GM23338 (cell line): ENCODE data around the gene PSMD2. TPM values are rescaled to one million over a fixed set of nuclear protein-coding genes. Genes with fewer than 3 reads are reported as not detected.

Experiments
- ATAC-seq: fragments of 200-7000 bp; cut with Tn5 transposase; 3 replicates; pipeline ENCODE4 v1.9.1; 2020
- DNase-seq: peaks from one replicate; pipeline ENCODE4 v3.0.0-alpha.2; 2015; ENCODE audit warnings: low spot score
- H2AFZ ChIP-seq: fragments of 200-600 bp; sonication (generic); 2 replicates; pipeline ENCODE4 v1.8.0; 2016; ENCODE audit warnings: antibody characterized with exemption, mild to moderate bottlenecking, moderate library complexity
- H3F3A ChIP-seq: fragments of 200-600 bp; sonication (generic); replicated peaks from 2 replicates; pipeline ENCODE4 v1.8.0; 2017; ENCODE audit warnings: antibody characterized with exemption, mixed run types, low read depth
- H3K27ac ChIP-seq: fragments of 200-600 bp; sonication (generic); 2 replicates; pipeline ENCODE4 v1.6.1; 2016; ENCODE audit warnings: low read depth
- H3K27me3 ChIP-seq: fragments of 200-600 bp; sonication (generic); 2 replicates; pipeline ENCODE4 v1.8.0; 2016; ENCODE audit warnings: mild to moderate bottlenecking, mixed run types, moderate library complexity; ENCODE audit not compliant: insufficient read depth
- H3K36me3 ChIP-seq: fragments of 200-600 bp; sonication (generic); 2 replicates; pipeline ENCODE4 v1.8.0; 2016; ENCODE audit warnings: mild to moderate bottlenecking; ENCODE audit not compliant: insufficient read depth
- H3K4me1 ChIP-seq: fragments of 200-600 bp; sonication (generic); 2 replicates; pipeline ENCODE4 v1.8.0; 2016; ENCODE audit warnings: mild to moderate bottlenecking, moderate library complexity; ENCODE audit not compliant: insufficient read depth
- H3K4me2 ChIP-seq: fragments of 200-600 bp; sonication (generic); 2 replicates; pipeline ENCODE4 v1.7.1; 2017; ENCODE audit warnings: mixed run types
- H3K4me3 ChIP-seq: fragments of 200-600 bp; sonication (generic); 2 replicates; pipeline ENCODE4 v1.6.1; 2016; ENCODE audit warnings: mixed run types
- H3K79me2 ChIP-seq: fragments of 200-600 bp; sonication (generic); replicated peaks from 2 replicates; pipeline ENCODE4 v1.8.0; 2017; ENCODE audit warnings: mild to moderate bottlenecking; ENCODE audit not compliant: insufficient read depth
- H3K9me2 ChIP-seq: fragments of 200-600 bp; sonication (generic); 2 replicates; pipeline ENCODE4 v1.8.0; 2017; ENCODE audit not compliant: insufficient read depth
- H4K20me1 ChIP-seq: fragments of 200-600 bp; sonication (generic); replicated peaks from 2 replicates; pipeline ENCODE4 v1.8.0; 2017; ENCODE audit warnings: mild to moderate bottlenecking; ENCODE audit not compliant: insufficient read depth
- H3K27ac Mint-ChIP-seq: 2 replicates; pipeline ENCODE4 v1.8.0; 2020; ENCODE audit warnings: inconsistent platforms, mild to moderate bottlenecking, moderate library complexity, mixed read lengths
- H3K27me3 Mint-ChIP-seq: 3 replicates; pipeline ENCODE4 v1.8.0; 2022; ENCODE audit warnings: low read depth, mild to moderate bottlenecking, moderate library complexity, mixed read lengths, inconsistent platforms; ENCODE audit not compliant: insufficient read depth, poor library complexity
- H3K36me3 Mint-ChIP-seq: 3 replicates; pipeline ENCODE4 v1.8.0; 2021; ENCODE audit warnings: low read depth, mild to moderate bottlenecking, inconsistent platforms, moderate library complexity, mixed read lengths
- H3K4me1 Mint-ChIP-seq: 3 replicates; pipeline ENCODE4 v1.8.0; 2020; ENCODE audit warnings: mild to moderate bottlenecking, inconsistent platforms, mixed read lengths
- H3K4me3 Mint-ChIP-seq: 3 replicates; pipeline ENCODE4 v1.8.0; 2021; ENCODE audit warnings: moderate library complexity, mild to moderate bottlenecking, inconsistent platforms, mixed read lengths
- H3K9me3 Mint-ChIP-seq: 3 replicates; pipeline ENCODE4 v1.8.0; 2020; ENCODE audit warnings: moderate library complexity, mild to moderate bottlenecking, inconsistent platforms, mixed read lengths
- CREB1 ChIP-seq: fragments of 250-450 bp; sonication (Bioruptor Pico); IDR thresholded peaks from 2 replicates; pipeline ENCODE4 v1.5.0; 2020; ENCODE audit warnings: low read depth, mild to moderate bottlenecking, moderate library complexity
- CTCF ChIP-seq, 2 experiments: fragments of 200-600 bp in 1 of 2; sonication (generic) in 1 of 2; conservative IDR thresholded peaks; 2 replicates each; pipeline versions ENCODE4 v1.5.1 to v1.6.1; 2016 to 2017; ENCODE audit warnings: antibody characterized with exemption in 2 of 2, low read depth in 2 of 2, mild to moderate bottlenecking in 2 of 2, moderate library complexity in 1 of 2
- EZH2 ChIP-seq: fragments of 200-600 bp; sonication (generic); IDR thresholded peaks from one replicate; pipeline ENCODE4 v1.8.0; 2017; ENCODE audit warnings: antibody characterized with exemption, mild to moderate bottlenecking, low read depth; ENCODE audit not compliant: unreplicated experiment
- JUNB ChIP-seq: IDR thresholded peaks from one replicate; pipeline ENCODE4 v1.6.1; 2016; ENCODE audit warnings: antibody characterized with exemption; ENCODE audit not compliant: unreplicated experiment
- NANOG ChIP-seq: IDR thresholded peaks from 2 replicates; pipeline ENCODE4 v1.6.1; 2016; ENCODE audit warnings: antibody characterized with exemption, borderline replicate concordance
- POLR2AphosphoS5 ChIP-seq: IDR thresholded peaks from 2 replicates; pipeline ENCODE4 v1.6.1; 2016; ENCODE audit warnings: antibody characterized with exemption, low read depth
- REST ChIP-seq: IDR thresholded peaks from one replicate; pipeline ENCODE4 v1.6.1; 2018; ENCODE audit warnings: antibody characterized with exemption; ENCODE audit not compliant: unreplicated experiment
- ZNF114 ChIP-seq: fragments of 250-450 bp; sonication (Bioruptor Pico); IDR thresholded peaks from 2 replicates; pipeline ENCODE4 v1.5.0; 2020; ENCODE audit warnings: mild to moderate bottlenecking, moderate library complexity
- ZNF331 ChIP-seq: fragments of 250-450 bp; sonication (Bioruptor Pico); IDR thresholded peaks from 2 replicates; pipeline ENCODE4 v1.5.0; 2020; ENCODE audit warnings: low read depth, mild to moderate bottlenecking, moderate library complexity
- ZNF462 ChIP-seq: fragments of 250-450 bp; sonication (Bioruptor Pico); IDR thresholded peaks from 2 replicates; pipeline ENCODE4 v1.5.0; 2020; ENCODE audit warnings: mild to moderate bottlenecking, moderate library complexity
- polyA plus RNA-seq: library from polyadenylated mRNA; unstranded; fragments of >200 nt; fragmentation: Nextera tagmentation; extraction: Ambion mirVana; gene quantifications from 2 replicates; pipeline ENCODE4 v1.2.1, GENCODE V29; 2016
- total RNA-seq: library from RNA; depleted of rRNA; stranded (reverse); fragments of >200 nt; shearing (Covaris generic); gene quantifications from 2 replicates; pipeline ENCODE4 v1.2.3, GENCODE V29; 2014

PSMD2 gene
- total and polyA plus RNA-seq, 2 experiments from 2014 or later: 117 to 507 TPM

- Histone ChIP-seq H3F3A (peaks cover 8% of the 10 kb centered on the region; the same call in 1 of the 2 replicates), H3K4me2 (peak overlapping the region; percentile 93), H3K27ac (0 out of 2 replicates have a peak overlapping the region, but pooled peaks have one; percentile 66), H3K27me3 (no peaks in the 10 kb centered on the region), H4K20me1 (peaks cover 41% of the 10 kb centered on the region), H3K79me2 (peaks cover 55% of the 10 kb centered on the region), H2AFZ (no peak overlapping the region), H3K9me2 (no peaks in the 10 kb centered on the region), H3K36me3 (peaks cover 23% of the 10 kb centered on the region), H3K4me3 (peak overlapping the region; percentile 92), H3K4me1 (peaks cover 11% of the 10 kb centered on the region)
- ATAC-seq: peak; percentile 4
- H3K27me3 Mint-ChIP-seq: peaks cover 22% of the 10 kb centered on the region
- DNase-seq: no peak
- no peaks in the 10 kb centered on the region for H3K9me3 Mint-ChIP-seq
- H3K27ac Mint-ChIP-seq: peak overlapping the region; percentile 92
- peaks cover 29% of the 10 kb centered on the region for H3K4me1 Mint-ChIP-seq
- TF ChIP-seq REST: no peak
- no peak for TF ChIP-seq POLR2AphosphoS5
- TF ChIP-seq CREB1: no peak
- no peak for TF ChIP-seq NANOG
- no peak for TF ChIP-seq JUNB
- no peak for TF ChIP-seq ZNF331 (CRISPR knock-in tag)
- TF ChIP-seq CTCF (conservative IDR thresholded peaks at IDR 0.05; ENCODE audit: low read depth in 2 of 2): no peak
- no peak for TF ChIP-seq ZNF114
- no peak for TF ChIP-seq ZNF462 (CRISPR knock-in tag)
- no peak for TF ChIP-seq EZH2
- peaks cover 46% of the 10 kb centered on the region for H3K36me3 Mint-ChIP-seq
- peak overlapping the region; percentile 92 for H3K4me3 Mint-ChIP-seq
Measured at GRCh38 chr3:184315543-184315867, 16.5 kb downstream of the PSMD2 start.
